NCI-H1436 treated with DMSO at 0.1 percent for 48 hours (cell line): ENCODE data around the gene GOLGA6L26.
"Not testable (repeated sequence)": the region's sequence is repeated elsewhere in the genome, so short reads cannot be mapped to it uniquely, and the experiment has no call there.

Experiments
- DNase-seq: peaks from one replicate; lab custom pipeline; 2025; lab: John Stamatoyannopoulos, UW

Gene GOLGA6L26

GRCh38 chr15:23334096-23334495, at the start of gene GOLGA6L26:
GOLGA6L26 (minus strand) TSS chr15:23334196; CDS start chr15:23334135, 61 bp downstream.
- DNase-seq: not testable (repeated sequence)

- not testable (repeated sequence) for DNase-seq
Observed at GRCh38 chr15:23381192-23381591, 47.2 kb upstream of the GOLGA6L26 start.

GRCh38 chr15:23380700-23381099, 46.7 kb upstream of the GOLGA6L26 start:
- DNase-seq: not testable (repeated sequence)

GRCh38 chr15:23378946-23379345, 45.0 kb upstream of the GOLGA6L26 start:
- not testable (repeated sequence) for DNase-seq

- DNase-seq: not testable (repeated sequence)
Observed at GRCh38 chr15:23374226-23374625, 40.2 kb upstream of the GOLGA6L26 start.

- not testable (repeated sequence) for DNase-seq
Observed at GRCh38 chr15:23372891-23373600, 39.0 kb upstream of the GOLGA6L26 start.

GRCh38 chr15:23372284-23372683, 38.3 kb upstream of the GOLGA6L26 start:
- no peak for DNase-seq

- DNase-seq: not testable (repeated sequence)
Observed at GRCh38 chr15:23371868-23372267, 37.9 kb upstream of the GOLGA6L26 start.

- DNase-seq: not testable (repeated sequence)
Observed at GRCh38 chr15:23371134-23371533, 37.1 kb upstream of the GOLGA6L26 start.

GRCh38 chr15:23370578-23370977, 36.6 kb upstream of the GOLGA6L26 start:
- DNase-seq: no peak

GRCh38 chr15:23364261-23364660, 30.3 kb upstream of the GOLGA6L26 start:
- not testable (repeated sequence) for DNase-seq

GRCh38 chr15:23362622-23363021, 28.6 kb upstream of the GOLGA6L26 start:
- not testable (repeated sequence) for DNase-seq

- DNase-seq: not testable (repeated sequence)
Observed at GRCh38 chr15:23354448-23354847, 20.5 kb upstream of the GOLGA6L26 start, which contains the start of gene GOLGA8S. GOLGA8S (plus strand) TSS chr15:23354748; CDS start chr15:23354810, 62 bp downstream.

- not testable (repeated sequence) for DNase-seq
Observed at GRCh38 chr15:23311233-23311632, 22.8 kb downstream of the GOLGA6L26 start.

- not testable (repeated sequence) for DNase-seq
Observed at GRCh38 chr15:23305921-23306320, 28.1 kb downstream of the GOLGA6L26 start.

GRCh38 chr15:23304805-23305204, 29.2 kb downstream of the GOLGA6L26 start:
- not testable (repeated sequence) for DNase-seq

- not testable (repeated sequence) for DNase-seq
Observed at GRCh38 chr15:23304267-23304666, 29.7 kb downstream of the GOLGA6L26 start.

GRCh38 chr15:23303654-23304053, 30.3 kb downstream of the GOLGA6L26 start:
- not testable (repeated sequence) for DNase-seq

GRCh38 chr15:23303246-23303645, 30.8 kb downstream of the GOLGA6L26 start:
- DNase-seq: not testable (repeated sequence)
